Measurements from ENCODE around the gene CFAP97D1.

CFAP97D1 gene

GRCh38 chr17:43823350-43824084 is 43.3 kb downstream of the CFAP97D1 start:
- no peak for DNase-seq (ENCODE audit: extremely low read depth in 1 of 2, low read depth in 1 of 2)

GRCh38 chr17:43825567-43825966 is 45.3 kb downstream of the CFAP97D1 start:
- no peak for DNase-seq (ENCODE audit: extremely low read depth in 1 of 2, low read depth in 1 of 2)

- DNase-seq (ENCODE audit: extremely low read depth in 1 of 2, low read depth in 1 of 2): no peak
Measured at GRCh38 chr17:43826206-43826605, 46.0 kb downstream of the CFAP97D1 start.

GRCh38 chr17:43827596-43827995 is 47.4 kb downstream of the CFAP97D1 start:
- no peak for DNase-seq (ENCODE audit: extremely low read depth in 1 of 2, low read depth in 1 of 2)

GRCh38 chr17:43829738-43830137 is 49.5 kb downstream of the CFAP97D1 start:
- DNase-seq (ENCODE audit: extremely low read depth in 1 of 2, low read depth in 1 of 2): no peak

- DNase-seq (ENCODE audit: extremely low read depth in 1 of 2, low read depth in 1 of 2): no peak
Measured at GRCh38 chr17:43830510-43831140, 50.4 kb downstream of the CFAP97D1 start.

- DNase-seq (ENCODE audit: extremely low read depth in 1 of 2, low read depth in 1 of 2): no peak
Measured at GRCh38 chr17:43831633-43832032, 51.4 kb downstream of the CFAP97D1 start.

- DNase-seq (ENCODE audit: extremely low read depth in 1 of 2, low read depth in 1 of 2): no peak
Measured at GRCh38 chr17:43832168-43832975, 52.1 kb downstream of the CFAP97D1 start.

GRCh38 chr17:43832976-43833829 is 53.0 kb downstream of the CFAP97D1 start, which contains the start of gene MPP3:
Gene MPP3 (minus strand): TSS chr17:43833146. CDS start chr17:43831906, 1,240 bp downstream.
- DNase-seq (ENCODE audit: extremely low read depth in 1 of 2, low read depth in 1 of 2): no peak

- DNase-seq (ENCODE audit: extremely low read depth in 1 of 2, low read depth in 1 of 2): no peak
Measured at GRCh38 chr17:43834106-43834505, 53.9 kb downstream of the CFAP97D1 start.
